Neural cell (in vitro differentiated cells): ENCODE measurements around the gene ROM1. TPM values are rescaled to one million over a fixed set of nuclear protein-coding genes. Genes with fewer than 3 reads are reported as not detected.

Experiments used
- H2AFZ ChIP-seq: fragments of 200-600, 300-800 bp; sonication (generic), shearing (Covaris generic); 2 replicates; pipeline ENCODE4 v1.6.0; 2014; ENCODE audit warnings: low read depth, mild to moderate bottlenecking, antibody characterized with exemption, low read length, moderate library complexity
- H3F3A ChIP-seq: fragments of 200-600 bp; shearing (Covaris generic); 2 replicates; pipeline ENCODE4 v1.6.1; 2016; ENCODE audit warnings: mild to moderate bottlenecking, moderate library complexity, mixed read lengths, antibody characterized with exemption, low read length; ENCODE audit not compliant: insufficient read depth, poor library complexity, severe bottlenecking
- H3K27ac ChIP-seq: fragments of 200-600, 300-800 bp; sonication (generic), shearing (Covaris generic); 2 replicates; pipeline ENCODE4 v1.5.1; 2014; ENCODE audit warnings: mild to moderate bottlenecking, low read length, moderate library complexity
- H3K27me3 ChIP-seq: fragments of 300-800, 200-600 bp; sonication (generic), shearing (Covaris generic); 2 replicates; pipeline ENCODE4 v1.6.0; 2014; ENCODE audit warnings: mild to moderate bottlenecking, low read depth, low read length, moderate library complexity; ENCODE audit not compliant: insufficient read depth
- H3K36me3 ChIP-seq: fragments of 300-800, 200-600 bp; sonication (generic), shearing (Covaris generic); 2 replicates; pipeline ENCODE4 v1.5.1; 2014; ENCODE audit warnings: mild to moderate bottlenecking, antibody characterized with exemption, low read length, moderate library complexity; ENCODE audit not compliant: insufficient read depth
- H3K4me2 ChIP-seq: fragments of 300-800, 200-600 bp; sonication (generic), shearing (Covaris generic); 2 replicates; pipeline ENCODE4 v1.6.0; 2014; ENCODE audit warnings: mild to moderate bottlenecking, low read length
- H3K4me3 ChIP-seq: fragments of 300-800, 200-600 bp; sonication (generic), shearing (Covaris generic); 2 replicates; pipeline ENCODE4 v1.5.1; 2014; ENCODE audit warnings: mild to moderate bottlenecking, low read length, moderate library complexity
- H3K79me2 ChIP-seq: fragments of 200-600 bp; shearing (Covaris generic); replicated peaks from 2 replicates; pipeline ENCODE4 v1.6.0; 2014; ENCODE audit warnings: mild to moderate bottlenecking, low read length, moderate library complexity; ENCODE audit not compliant: insufficient read depth
- H3K9ac ChIP-seq: fragments of 300-800, 200-600 bp; sonication (generic), shearing (Covaris generic); 2 replicates; pipeline ENCODE4 v1.6.1; 2016; ENCODE audit warnings: mild to moderate bottlenecking, low read length, mixed read lengths
- H3K9me2 ChIP-seq: fragments of 200-600 bp; shearing (Covaris generic); 2 replicates; pipeline ENCODE4 v1.6.1; 2016; ENCODE audit warnings: mild to moderate bottlenecking, low read length, mixed read lengths; ENCODE audit not compliant: insufficient read depth
- H3K9me3 ChIP-seq: fragments of 200-600, 300-800 bp; sonication (generic), shearing (Covaris generic); 2 replicates; pipeline ENCODE4 v1.6.1; 2016; ENCODE audit warnings: mild to moderate bottlenecking, mixed run types, low read length, moderate library complexity, mixed read lengths
- H4K20me1 ChIP-seq: fragments of 200-600 bp; shearing (Covaris generic); 2 replicates; pipeline ENCODE4 v1.6.1; 2016; ENCODE audit warnings: mild to moderate bottlenecking, mixed run types; ENCODE audit not compliant: insufficient read depth
- EP300 ChIP-seq: fragments of 450-650 bp; conservative IDR thresholded peaks from 2 replicates; pipeline ENCODE4 v1.6.1; 2014; ENCODE audit warnings: antibody characterized with exemption, mild to moderate bottlenecking, moderate library complexity; ENCODE audit not compliant: poor library complexity, severe bottlenecking
- EZH2 ChIP-seq: fragments of 200-600, 300-800 bp; shearing (Covaris generic), sonication (generic); IDR thresholded peaks from 2 replicates; pipeline ENCODE4 v1.6.1; 2014; ENCODE audit warnings: antibody characterized with exemption, low read length, borderline replicate concordance, mild to moderate bottlenecking; ENCODE audit not compliant: insufficient read depth, poor library complexity, severe bottlenecking
- MXI1 ChIP-seq: fragments of 450-650 bp; conservative IDR thresholded peaks from 2 replicates; pipeline ENCODE4 v1.6.1; 2014; ENCODE audit warnings: antibody characterized with exemption, mild to moderate bottlenecking; ENCODE audit not compliant: poor library complexity, severe bottlenecking
- POLR2AphosphoS5 ChIP-seq: IDR thresholded peaks from 2 replicates; pipeline ENCODE4 v1.6.1; 2012
- RAD21 ChIP-seq: fragments of 450-650 bp; conservative IDR thresholded peaks from 2 replicates; pipeline ENCODE4 v1.6.1; 2014; ENCODE audit warnings: antibody characterized with exemption, mild to moderate bottlenecking, moderate library complexity
- REST ChIP-seq: IDR thresholded peaks from 2 replicates; pipeline ENCODE4 v1.6.1; 2012; ENCODE audit warnings: borderline replicate concordance
- SMC3 ChIP-seq: fragments of 450-650 bp; conservative IDR thresholded peaks from 2 replicates; pipeline ENCODE4 v1.6.1; 2014; ENCODE audit warnings: antibody characterized with exemption, mild to moderate bottlenecking, moderate library complexity; ENCODE audit not compliant: poor library complexity
- TAF1 ChIP-seq: IDR thresholded peaks from 2 replicates; pipeline ENCODE4 v1.6.1; 2012; ENCODE audit warnings: low read depth
- polyA plus RNA-seq: library from polyadenylated mRNA; depleted of rRNA; stranded (reverse); fragments of >200 nt; gene quantifications from 2 replicates; pipeline ENCODE4 v1.2.3, GENCODE V29; 2014
- TF ChIP-seq, protein P1 (sequence below): fragments of 450-650 bp; IDR thresholded peaks from 2 replicates; pipeline ENCODE4 v1.5.1; 2014; ENCODE audit warnings: antibody characterized with exemption, mild to moderate bottlenecking, moderate library complexity; ENCODE audit not compliant: poor library complexity, severe bottlenecking

Gene ROM1
- polyA plus RNA-seq, 1 donor from 2014 or later = 0.31 TPM

DNA sequence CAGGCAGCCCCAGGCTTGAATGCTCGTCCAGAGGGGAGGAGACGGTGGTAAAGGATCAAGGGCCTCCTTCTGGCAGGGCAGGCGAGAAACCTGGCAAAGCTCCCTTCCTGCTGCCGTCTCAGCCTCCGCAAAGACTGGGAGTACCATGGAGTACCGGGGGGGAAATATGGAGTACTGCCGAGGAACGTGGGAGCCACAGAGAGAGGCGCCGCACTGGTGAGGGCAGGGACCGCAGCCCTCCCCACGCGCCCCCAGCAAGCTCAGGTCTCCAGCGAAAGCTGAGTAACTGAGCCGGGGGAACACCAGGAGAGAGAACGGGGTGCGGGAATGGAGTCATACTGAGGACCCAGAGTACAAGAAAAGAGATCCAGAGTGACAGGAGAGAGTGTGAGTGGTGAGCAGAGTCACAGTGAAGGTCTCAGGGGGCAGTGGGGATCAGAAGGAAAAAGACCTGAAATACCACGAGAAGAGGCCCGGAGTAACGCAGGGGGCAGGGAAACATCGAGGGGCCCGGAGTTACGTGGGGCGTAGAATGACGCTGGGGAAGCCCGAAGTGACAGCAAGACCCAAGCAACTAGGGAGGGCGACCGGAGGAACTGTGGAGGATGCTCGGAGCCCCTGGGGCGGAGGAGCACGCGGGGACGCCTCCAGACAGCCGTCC is 1.2 kb upstream of the ROM1 start:
- no peaks in the 10 kb centered on the region for H3K36me3 ChIP-seq
- H3K9me3 ChIP-seq = no peaks in the 10 kb centered on the region
- no peak overlapping the region for H3K4me2 ChIP-seq
- no peaks in the 10 kb centered on the region for H3K9me2 ChIP-seq
- H4K20me1 ChIP-seq = no peaks in the 10 kb centered on the region
- TF ChIP-seq POLR2AphosphoS5 = no peak
- no peak for TF ChIP-seq EZH2
- TF ChIP-seq, protein P1, sequence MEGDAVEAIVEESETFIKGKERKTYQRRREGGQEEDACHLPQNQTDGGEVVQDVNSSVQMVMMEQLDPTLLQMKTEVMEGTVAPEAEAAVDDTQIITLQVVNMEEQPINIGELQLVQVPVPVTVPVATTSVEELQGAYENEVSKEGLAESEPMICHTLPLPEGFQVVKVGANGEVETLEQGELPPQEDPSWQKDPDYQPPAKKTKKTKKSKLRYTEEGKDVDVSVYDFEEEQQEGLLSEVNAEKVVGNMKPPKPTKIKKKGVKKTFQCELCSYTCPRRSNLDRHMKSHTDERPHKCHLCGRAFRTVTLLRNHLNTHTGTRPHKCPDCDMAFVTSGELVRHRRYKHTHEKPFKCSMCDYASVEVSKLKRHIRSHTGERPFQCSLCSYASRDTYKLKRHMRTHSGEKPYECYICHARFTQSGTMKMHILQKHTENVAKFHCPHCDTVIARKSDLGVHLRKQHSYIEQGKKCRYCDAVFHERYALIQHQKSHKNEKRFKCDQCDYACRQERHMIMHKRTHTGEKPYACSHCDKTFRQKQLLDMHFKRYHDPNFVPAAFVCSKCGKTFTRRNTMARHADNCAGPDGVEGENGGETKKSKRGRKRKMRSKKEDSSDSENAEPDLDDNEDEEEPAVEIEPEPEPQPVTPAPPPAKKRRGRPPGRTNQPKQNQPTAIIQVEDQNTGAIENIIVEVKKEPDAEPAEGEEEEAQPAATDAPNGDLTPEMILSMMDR = no peak
- TF ChIP-seq EP300 = no peak
- no peak for TF ChIP-seq TAF1
- TF ChIP-seq MXI1 = no peak
- TF ChIP-seq REST = no peak
- no peak for TF ChIP-seq SMC3
- no peak for TF ChIP-seq RAD21
- H3F3A ChIP-seq = no peaks in the 10 kb centered on the region
- H2AFZ ChIP-seq = no peak overlapping the region
- no peaks in the 10 kb centered on the region for H3K79me2 ChIP-seq
- H3K9ac ChIP-seq = peak overlapping the region; percentile 16
- H3K27me3 ChIP-seq = peaks cover 8% of the 10 kb centered on the region
- H3K4me3 ChIP-seq = no peak overlapping the region
- H3K27ac ChIP-seq = no peak overlapping the region

DNA sequence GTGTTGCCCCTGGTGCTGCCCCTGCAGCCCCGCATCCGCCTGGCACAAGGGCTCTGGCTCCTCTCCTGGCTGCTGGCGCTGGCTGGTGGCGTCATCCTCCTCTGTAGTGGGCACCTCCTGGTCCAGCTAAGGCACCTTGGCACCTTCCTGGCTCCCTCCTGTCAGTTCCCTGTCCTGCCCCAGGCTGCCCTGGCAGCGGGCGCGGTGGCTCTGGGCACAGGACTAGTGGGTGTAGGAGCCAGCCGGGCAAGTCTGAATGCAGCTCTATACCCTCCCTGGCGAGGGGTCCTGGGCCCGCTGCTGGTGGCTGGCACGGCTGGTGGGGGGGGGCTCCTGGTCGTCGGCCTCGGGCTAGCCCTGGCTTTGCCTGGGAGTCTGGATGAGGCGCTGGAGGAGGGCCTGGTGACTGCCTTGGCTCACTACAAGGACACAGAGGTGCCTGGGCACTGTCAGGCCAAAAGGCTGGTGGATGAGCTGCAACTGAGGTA is 278 bp downstream of the ROM1 start:
- Histone ChIP-seq H3K9ac (peak overlapping the region; percentile 3), H3K79me2 (no peaks in the 10 kb centered on the region), H4K20me1 (no peaks in the 10 kb centered on the region), H3K36me3 (no peaks in the 10 kb centered on the region), H3K27me3 (peaks cover 8% of the 10 kb centered on the region), H3F3A (no peaks in the 10 kb centered on the region), H3K4me2 (no peak overlapping the region), H3K9me3 (no peaks in the 10 kb centered on the region), H3K27ac (no peak overlapping the region), H2AFZ (no peak overlapping the region), H3K9me2 (no peaks in the 10 kb centered on the region), H3K4me3 (no peak overlapping the region)
- TF ChIP-seq EP300 = no peak
- no peak for TF ChIP-seq SMC3
- no peak for TF ChIP-seq RAD21
- TF ChIP-seq POLR2AphosphoS5 = no peak
- TF ChIP-seq MXI1 = no peak
- TF ChIP-seq, protein P1 = no peak
- TF ChIP-seq TAF1 = no peak
- TF ChIP-seq EZH2 = no peak
- no peak for TF ChIP-seq REST
